ENCODE data around the gene IL17RB. TPM values are rescaled to one million over a fixed set of nuclear protein-coding genes. Genes with fewer than 3 reads are reported as not detected.

IL17RB gene
- total and polyA plus RNA-seq, 2 of the 8 experiments (the other 6 are each of a cell fraction or from before 2014, with no cell fraction given) = 7.0 to 24.6 TPM

- H3K56ac ChIP-seq (replicated peaks; ENCODE audit: insufficient read length, low read depth, low read length) = no peak overlapping the region
- no peaks in the 10 kb centered on the region for H3K27me3 ChIP-seq (replicated peaks in 1 of 4; ENCODE audit: control insufficient read depth in 3 of 4, extremely low read depth in 1 of 4, insufficient read depth in 3 of 4, low read length in 3 of 4)
- no peak overlapping the region for H2BK12ac ChIP-seq (ENCODE audit: low read depth, low read length)
- H2BK20ac ChIP-seq (ENCODE audit: low read length) = no peak overlapping the region
- peaks cover 3 to 7% (median 4%) of the 10 kb centered on the region in 4 experiments; a peak in 5 of 7 replicates for H3K4me1 ChIP-seq (replicated peaks in 1 of 4; ENCODE audit: control insufficient read depth in 3 of 4, insufficient read depth in 4 of 4, low read length in 3 of 4)
- H3K27ac ChIP-seq (ENCODE audit: low read depth, low read length) = no peak overlapping the region
- H3K79me2 ChIP-seq (ENCODE audit: control insufficient read depth in 1 of 2, insufficient read depth in 2 of 2, low read length in 2 of 2) = peaks cover 0 to 31% of the 10 kb centered on the region in 2 experiments; a peak in 2 of 4 replicates
- no peak overlapping the region for H3K23ac ChIP-seq (ENCODE audit: insufficient read length)
- H3K9me3 ChIP-seq (ENCODE audit: insufficient read depth in 2 of 2, low read depth in 1 of 2, low read length in 1 of 2) = no peaks in the 10 kb centered on the region; a peak in 1 of 4 replicates
- H3K4me3 ChIP-seq (ENCODE audit: extremely low read depth in 1 of 4, insufficient read depth in 2 of 4, low read depth in 3 of 4, low read length in 4 of 4) = no peak overlapping the region
- H3K23me2 ChIP-seq (ENCODE audit: low read depth, low read length) = peaks cover 2% of the 10 kb centered on the region; the same call in 1 of the 2 replicates
- H3K4me2 ChIP-seq (ENCODE audit: insufficient read depth in 1 of 2, low read depth in 2 of 2, low read length in 2 of 2) = no peak overlapping the region
- peaks cover 5 to 30% (median 15%) of the 10 kb centered on the region in 4 experiments; a peak in 7 of 8 replicates for H3K36me3 ChIP-seq (ENCODE audit: control insufficient read depth in 2 of 4, insufficient read depth in 4 of 4, low read length in 3 of 4)
- H4K5ac ChIP-seq (ENCODE audit: insufficient read length, low read depth, low read length) = no peak overlapping the region
- H3K18ac ChIP-seq (ENCODE audit: extremely low read depth, low read length) = no peak overlapping the region
- H2BK15ac ChIP-seq (ENCODE audit: low read length) = no peak overlapping the region
- DNase-seq (ENCODE audit: low read depth in 1 of 2, low spot score in 2 of 2) (no peak), FAIRE-seq (no peak)
- H4K8ac ChIP-seq (ENCODE audit: extremely low read depth, insufficient read depth, low read length) = no peak overlapping the region
- no peak overlapping the region for H2BK5ac ChIP-seq (ENCODE audit: low read depth, low read length)
- CTCF ChIA-PET (ENCODE audit: partially characterized antibody) = interaction anchor here (1.4 kb wide), 1 partner anchor 27 kb away, joined by 3 read pairs; no protein-coding TSS in a partner anchor
- 93% methylated on average over 11 of the region's 11 CpGs; no CpG with 5 or more reads in 1 of the 2 experiments for WGBS, 2 experiments (ENCODE audit: extremely low coverage in 1 of 2, insufficient coverage in 1 of 2, insufficient read length in 1 of 2, insufficient replicate concordance in 2 of 2, low coverage in 1 of 2, low lambda C conversion rate in 2 of 2, missing lambda C conversion rate in 1 of 2)
- no peak overlapping the region for H2AK5ac ChIP-seq (ENCODE audit: low read depth, low read length)
- H2BK120ac ChIP-seq (replicated peaks; ENCODE audit: low read depth, low read length) = no peak overlapping the region
- no peak overlapping the region for H3K9ac ChIP-seq (replicated peaks in 1 of 4; ENCODE audit: extremely low read depth in 1 of 4, low read depth in 3 of 4, low read length in 3 of 4)
- H4K91ac ChIP-seq (replicated peaks; ENCODE audit: insufficient read length, low read length) = no peak overlapping the region
- no peak overlapping the region for H3K14ac ChIP-seq (ENCODE audit: insufficient read length)
- H3K4ac ChIP-seq (replicated peaks; ENCODE audit: insufficient read length, low read depth, low read length) = no peak overlapping the region
- no peaks in the 10 kb centered on the region; the same call in 1 of the 2 replicates for H3K79me1 ChIP-seq (ENCODE audit: low read depth, low read length)
- H4K20me1 ChIP-seq (replicated peaks in 1 of 2; ENCODE audit: control insufficient read depth in 1 of 2, insufficient read depth in 2 of 2, low read length in 2 of 2) = no peaks in the 10 kb centered on the region
- no peak overlapping the region for H2AFZ ChIP-seq (ENCODE audit: low read length)
- POLR2A ChIA-PET (ENCODE audit: partially characterized antibody) = no interaction called here
- no peak for TF ChIP-seq HDAC2 (IDR thresholded peaks at IDR 0.05; ENCODE audit: borderline replicate concordance in 1 of 2, low read depth in 2 of 2, low read length in 2 of 2)
- no peak for TF ChIP-seq CHD1 (IDR thresholded peaks at IDR 0.05; ENCODE audit: low read depth, low read length)
- TF ChIP-seq EP300 (IDR thresholded peaks at IDR 0.05; ENCODE audit: borderline replicate concordance in 1 of 2, low read depth in 2 of 2, low read length in 2 of 2) = no peak
These were observed 38.3 kb downstream of the IL17RB start for GRCh38 chr3:53884623-53885022.
